AG04450 (cell line): ENCODE results near the gene HGFAC. TPM values are rescaled to one million over a fixed set of nuclear protein-coding genes. Genes with fewer than 3 reads are reported as not detected.

Experiments used
- CTCF ChIA-PET: fragments of 300-600, 350-600 bp; formaldehyde crosslinking; extraction: SDS; loops from one replicate; lab custom pipeline; 2022; ENCODE audit warnings: antibody characterized with exemption, inconsistent platforms; lab: Charles Lee
- POLR2A ChIA-PET: fragments of 350-600 bp; formaldehyde crosslinking; extraction: SDS; loops from one replicate; lab custom pipeline; 2021; ENCODE audit warnings: antibody characterized with exemption, inconsistent platforms; lab: Yijun Ruan, JAX
- DNase-seq: peaks from one replicate; pipeline ENCODE4 v3.0.0-alpha.2; 2011; ENCODE audit warnings: low read depth, low spot score
- H3K27ac ChIP-seq: one replicate; pipeline ENCODE4 v1.5.1; 2012; ENCODE audit warnings: low read depth, low read length, control low read depth
- H3K27me3 ChIP-seq: one replicate; pipeline ENCODE4 v1.6.0; 2012; ENCODE audit warnings: low read length; ENCODE audit not compliant: control insufficient read depth, insufficient read depth
- H3K4me3 ChIP-seq: 2 replicates; pipeline ENCODE4 v1.5.1; 2011; ENCODE audit warnings: mild to moderate bottlenecking, low read depth, low read length, control low read depth
- H3K9me3 ChIP-seq: 2 replicates; pipeline ENCODE4 v1.5.1; 2012; ENCODE audit warnings: low read length; ENCODE audit not compliant: control insufficient read depth, insufficient read depth
- CTCF ChIP-seq: IDR thresholded peaks from 2 replicates; pipeline ENCODE4 v1.5.1; 2011; ENCODE audit warnings: low read depth, low read length, control low read depth, inconsistent platforms
- polyA plus RNA-seq: library from polyadenylated mRNA; depleted of rRNA; stranded (reverse); fragments of >200 nt; gene quantifications from 2 replicates; pipeline ENCODE4 v1.2.3, GENCODE V29; 2011

Gene HGFAC
- polyA plus RNA-seq, 1 experiment: not detected

- CTCF ChIA-PET: interaction anchor here (0.9 kb wide), 1 partner anchor 14 kb away, joined by 3 read pairs; no protein-coding TSS in a partner anchor
- POLR2A ChIA-PET: no interaction called here
- no peak overlapping the region for H3K27ac ChIP-seq
- H3K27me3 ChIP-seq: no peaks in the 10 kb centered on the region
- H3K4me3 ChIP-seq: no peak overlapping the region
- no peaks in the 10 kb centered on the region; the same call in 1 of the 2 replicates for H3K9me3 ChIP-seq
- DNase-seq: no peak
- no peak for TF ChIP-seq CTCF
Observed at GRCh38 chr4:3437998-3438846, 3.5 kb upstream of the HGFAC start.

- TF ChIP-seq CTCF: no peak
- DNase-seq: no peak
- H3K4me3 ChIP-seq: no peak overlapping the region
- no peak overlapping the region for H3K27ac ChIP-seq
- no peaks in the 10 kb centered on the region for H3K27me3 ChIP-seq
- POLR2A ChIA-PET: no interaction called here
- CTCF ChIA-PET: no interaction called here
- no peaks in the 10 kb centered on the region; the same call in 1 of the 2 replicates for H3K9me3 ChIP-seq
Observed at GRCh38 chr4:3438847-3439180, 3.0 kb upstream of the HGFAC start.

GRCh38 chr4:3439391-3439790 lies 2.4 kb upstream of the HGFAC start:
- POLR2A ChIA-PET: no interaction called here
- no peak for TF ChIP-seq CTCF
- H3K27me3 ChIP-seq: no peaks in the 10 kb centered on the region
- no peaks in the 10 kb centered on the region; the same call in 1 of the 2 replicates for H3K9me3 ChIP-seq
- H3K4me3 ChIP-seq: no peak overlapping the region
- no peak overlapping the region for H3K27ac ChIP-seq
- CTCF ChIA-PET: no interaction called here
- DNase-seq: no peak

- no peaks in the 10 kb centered on the region; the same call in 1 of the 2 replicates for H3K9me3 ChIP-seq
- no peak for TF ChIP-seq CTCF
- CTCF ChIA-PET: interaction anchor here (2.6 kb wide), 1 partner anchor 94 kb away, joined by 12 read pairs; no protein-coding TSS in a partner anchor
- POLR2A ChIA-PET: no interaction called here
- no peak overlapping the region for H3K4me3 ChIP-seq
- DNase-seq: no peak
- H3K27me3 ChIP-seq: no peaks in the 10 kb centered on the region
- no peak overlapping the region for H3K27ac ChIP-seq
Observed at GRCh38 chr4:3440011-3440410, 1.8 kb upstream of the HGFAC start.

- POLR2A ChIA-PET: no interaction called here
- no peaks in the 10 kb centered on the region; the same call in 1 of the 2 replicates for H3K9me3 ChIP-seq
- no peak for TF ChIP-seq CTCF
- no peak for DNase-seq
- H3K4me3 ChIP-seq: no peak overlapping the region
- CTCF ChIA-PET: interaction anchor here (2.6 kb wide), 1 partner anchor 95 kb away, joined by 12 read pairs; no protein-coding TSS in a partner anchor
- no peak overlapping the region for H3K27ac ChIP-seq
- H3K27me3 ChIP-seq: no peaks in the 10 kb centered on the region
Observed at GRCh38 chr4:3440979-3441500, 728 bp upstream of the HGFAC start.
